ENCODE data around the gene PLEKHA6.

The PLEKHA6 gene

GRCh38 chr1:204321665-204322064 is 38.1 kb downstream of the PLEKHA6 start:
- H3K4me3 ChIP-seq (ENCODE audit: low read depth, low read length) = no peak overlapping the region
- DNase-seq (ENCODE audit: low read depth) = peak; percentile 57
- TF ChIP-seq CTCF (conservative IDR thresholded peaks at IDR 0.05; ENCODE audit: low read depth, low read length) = no peak

GRCh38 chr1:204321051-204321450 is 38.7 kb downstream of the PLEKHA6 start:
- DNase-seq (ENCODE audit: low read depth) = no peak
- no peak overlapping the region for H3K4me3 ChIP-seq (ENCODE audit: low read depth, low read length)
- TF ChIP-seq CTCF (conservative IDR thresholded peaks at IDR 0.05; ENCODE audit: low read depth, low read length) = no peak

- H3K4me3 ChIP-seq (ENCODE audit: low read depth, low read length) = no peak overlapping the region
- no peak for TF ChIP-seq CTCF (conservative IDR thresholded peaks at IDR 0.05; ENCODE audit: low read depth, low read length)
- peak; percentile 54 for DNase-seq (ENCODE audit: low read depth)
These were observed 39.3 kb downstream of the PLEKHA6 start for GRCh38 chr1:204320382-204320804.

- H3K4me3 ChIP-seq (ENCODE audit: low read depth, low read length) = no peak overlapping the region
- TF ChIP-seq CTCF (conservative IDR thresholded peaks at IDR 0.05; ENCODE audit: low read depth, low read length) = no peak
- DNase-seq (ENCODE audit: low read depth) = peak; percentile 78
These were observed 40.3 kb downstream of the PLEKHA6 start for GRCh38 chr1:204319462-204319861.

- DNase-seq (ENCODE audit: low read depth) = no peak
- no peak for TF ChIP-seq CTCF (conservative IDR thresholded peaks at IDR 0.05; ENCODE audit: low read depth, low read length)
- no peak overlapping the region for H3K4me3 ChIP-seq (ENCODE audit: low read depth, low read length)
These were observed 40.7 kb downstream of the PLEKHA6 start for GRCh38 chr1:204319027-204319426.

- TF ChIP-seq CTCF (conservative IDR thresholded peaks at IDR 0.05; ENCODE audit: low read depth, low read length) = no peak
- H3K4me3 ChIP-seq (ENCODE audit: low read depth, low read length) = no peak overlapping the region
- DNase-seq (ENCODE audit: low read depth) = no peak
These were observed 41.4 kb downstream of the PLEKHA6 start for GRCh38 chr1:204318324-204318723.

- no peak for TF ChIP-seq CTCF (conservative IDR thresholded peaks at IDR 0.05; ENCODE audit: low read depth, low read length)
- DNase-seq (ENCODE audit: low read depth) = no peak
- no peak overlapping the region for H3K4me3 ChIP-seq (ENCODE audit: low read depth, low read length)
These were observed 42.6 kb downstream of the PLEKHA6 start for GRCh38 chr1:204317170-204317569.

Data from choroid plexus epithelial cell (primary cell).